Lung (tissue), 12 donors: ENCODE data around the gene CD27. TPM values are rescaled to one million over a fixed set of nuclear protein-coding genes. Genes with fewer than 3 reads are reported as not detected.
"Not testable (repeated sequence)": the region's sequence is repeated elsewhere in the genome, so short reads cannot be mapped to it uniquely, and the experiment has no call there.

Experiments
- ATAC-seq: fragments of 200-7000 bp; cut with Tn5 transposase; one replicate; pipeline ENCODE4 v1.9.1; 2020; ENCODE audit warnings: moderate number of reproducible peaks; ENCODE audit not compliant: insufficient read depth, low FRiP score
- DNase-seq, 3 donors: peaks; one replicate each; pipeline ENCODE4 v3.0.0-alpha.2; 2013 to 2017
- H3K27ac ChIP-seq, 2 donors: one replicate each; pipeline ENCODE4 v1.5.1; 2013; ENCODE audit warnings: mild to moderate bottlenecking in 2 of 2, moderate library complexity in 2 of 2, control low read depth in 1 of 2, inconsistent platforms in 1 of 2, low read depth in 1 of 2, low read length in 1 of 2
- H3K27me3 ChIP-seq, 3 donors: one replicate each; pipeline ENCODE4 v1.5.1; 2013; ENCODE audit warnings: low read length in 2 of 3; ENCODE audit not compliant: control insufficient read depth in 3 of 3, insufficient read depth in 3 of 3
- H3K36me3 ChIP-seq, 4 donors: one replicate each; pipeline ENCODE4 v1.5.1; 2013; ENCODE audit warnings: low read length in 4 of 4, mild to moderate bottlenecking in 1 of 4, moderate library complexity in 1 of 4; ENCODE audit not compliant: control insufficient read depth in 4 of 4, insufficient read depth in 4 of 4
- H3K4me1 ChIP-seq, 5 donors: one replicate each; pipeline ENCODE4 v1.5.1; 2013; ENCODE audit warnings: low read length in 5 of 5, mild to moderate bottlenecking in 2 of 5, moderate library complexity in 1 of 5; ENCODE audit not compliant: control insufficient read depth in 5 of 5, insufficient read depth in 5 of 5
- H3K4me3 ChIP-seq: one replicate; pipeline ENCODE4 v1.5.1; 2013; ENCODE audit warnings: mild to moderate bottlenecking, control low read depth, moderate library complexity
- H3K9ac ChIP-seq, 2 donors: one replicate each; pipeline ENCODE4 v1.5.1; 2013; ENCODE audit warnings: low read length in 2 of 2, control low read depth in 1 of 2; ENCODE audit not compliant: insufficient read depth in 1 of 2
- H3K9me3 ChIP-seq, 4 donors: one replicate each; pipeline ENCODE4 v1.5.1; 2013; ENCODE audit warnings: low read length in 3 of 4, mild to moderate bottlenecking in 1 of 4, moderate library complexity in 1 of 4; ENCODE audit not compliant: control insufficient read depth in 4 of 4, insufficient read depth in 3 of 4
- WGBS, 2 donors: extraction: QIAGEN DNeasy Blood & Tissue Kit; methylation state at CpG; one replicate each; pipeline ENCODE4 v1.1.7; 2013; 5-methylcytosine and 5-hydroxymethylcytosine counted together
- polyA plus RNA-seq, 2 donors: library from polyadenylated mRNA; stranded (reverse); fragments of 200-250 nt; gene quantifications; one replicate each; pipeline ENCODE4 v1.2.1, GENCODE V29; 2013
- total RNA-seq, 2 donors: library from RNA; depleted of rRNA in 1 of 2; stranded (reverse); fragments of >200 nt in 1 of 2; gene quantifications; one replicate each; pipeline ENCODE4 v1.2.1, GENCODE V29; 2014 to 2021
- TF ChIP-seq, protein P1 (sequence below): IDR thresholded peaks from 2 replicates; pipeline ENCODE4 v1.5.1; 2012; ENCODE audit warnings: mild to moderate bottlenecking; ENCODE audit errors: control extremely low read depth, extremely low read depth
- donor health status: control.
- donor health status: control.
- donor health status: Bipolar disorder and iron deficiency.
- donor health status: healthy.
- donor health status: DM: yes; HTN: yes; CAD: no.

The CD27 gene
- total and polyA plus RNA-seq, 4 donors = 1.5 to 3.1 (median 1.9) TPM

DNA sequence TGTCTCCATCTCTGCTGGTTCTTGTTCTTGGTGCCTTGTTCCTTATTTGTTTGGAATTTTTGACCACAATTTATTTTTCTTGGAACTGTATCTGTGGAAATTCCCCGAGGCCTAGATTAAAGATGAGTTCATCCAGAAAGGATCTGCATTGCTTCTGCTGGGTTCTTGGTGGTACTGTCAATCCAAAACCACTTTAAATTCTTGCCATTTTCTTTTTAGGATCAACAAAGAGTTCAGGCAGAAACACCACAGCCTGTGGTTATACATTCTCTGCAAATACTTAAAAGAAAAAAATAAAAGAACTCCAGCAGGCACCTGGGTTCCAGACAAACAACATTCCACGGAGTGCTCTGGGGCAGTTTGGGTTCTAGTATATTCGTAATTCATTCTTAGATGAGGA is 31.7 kb downstream of the CD27 start:
- ATAC-seq (no peak), DNase-seq (peak in 1 of 3 donors; percentile 26)
- TF ChIP-seq, protein P1, sequence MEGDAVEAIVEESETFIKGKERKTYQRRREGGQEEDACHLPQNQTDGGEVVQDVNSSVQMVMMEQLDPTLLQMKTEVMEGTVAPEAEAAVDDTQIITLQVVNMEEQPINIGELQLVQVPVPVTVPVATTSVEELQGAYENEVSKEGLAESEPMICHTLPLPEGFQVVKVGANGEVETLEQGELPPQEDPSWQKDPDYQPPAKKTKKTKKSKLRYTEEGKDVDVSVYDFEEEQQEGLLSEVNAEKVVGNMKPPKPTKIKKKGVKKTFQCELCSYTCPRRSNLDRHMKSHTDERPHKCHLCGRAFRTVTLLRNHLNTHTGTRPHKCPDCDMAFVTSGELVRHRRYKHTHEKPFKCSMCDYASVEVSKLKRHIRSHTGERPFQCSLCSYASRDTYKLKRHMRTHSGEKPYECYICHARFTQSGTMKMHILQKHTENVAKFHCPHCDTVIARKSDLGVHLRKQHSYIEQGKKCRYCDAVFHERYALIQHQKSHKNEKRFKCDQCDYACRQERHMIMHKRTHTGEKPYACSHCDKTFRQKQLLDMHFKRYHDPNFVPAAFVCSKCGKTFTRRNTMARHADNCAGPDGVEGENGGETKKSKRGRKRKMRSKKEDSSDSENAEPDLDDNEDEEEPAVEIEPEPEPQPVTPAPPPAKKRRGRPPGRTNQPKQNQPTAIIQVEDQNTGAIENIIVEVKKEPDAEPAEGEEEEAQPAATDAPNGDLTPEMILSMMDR = no peak
- Histone ChIP-seq H3K27me3 (no peaks in the 10 kb centered on the region), H3K36me3 (no peaks in the 10 kb centered on the region), H3K9me3 (no peaks in the 10 kb centered on the region), H3K4me1 (no peaks in the 10 kb centered on the region), H3K4me3 (no peak overlapping the region), H3K9ac (no peak overlapping the region), H3K27ac (no peak overlapping the region)
- WGBS, 2 donors = 50 to 76% methylated on average over 3 of the region's 3 CpGs

DNA sequence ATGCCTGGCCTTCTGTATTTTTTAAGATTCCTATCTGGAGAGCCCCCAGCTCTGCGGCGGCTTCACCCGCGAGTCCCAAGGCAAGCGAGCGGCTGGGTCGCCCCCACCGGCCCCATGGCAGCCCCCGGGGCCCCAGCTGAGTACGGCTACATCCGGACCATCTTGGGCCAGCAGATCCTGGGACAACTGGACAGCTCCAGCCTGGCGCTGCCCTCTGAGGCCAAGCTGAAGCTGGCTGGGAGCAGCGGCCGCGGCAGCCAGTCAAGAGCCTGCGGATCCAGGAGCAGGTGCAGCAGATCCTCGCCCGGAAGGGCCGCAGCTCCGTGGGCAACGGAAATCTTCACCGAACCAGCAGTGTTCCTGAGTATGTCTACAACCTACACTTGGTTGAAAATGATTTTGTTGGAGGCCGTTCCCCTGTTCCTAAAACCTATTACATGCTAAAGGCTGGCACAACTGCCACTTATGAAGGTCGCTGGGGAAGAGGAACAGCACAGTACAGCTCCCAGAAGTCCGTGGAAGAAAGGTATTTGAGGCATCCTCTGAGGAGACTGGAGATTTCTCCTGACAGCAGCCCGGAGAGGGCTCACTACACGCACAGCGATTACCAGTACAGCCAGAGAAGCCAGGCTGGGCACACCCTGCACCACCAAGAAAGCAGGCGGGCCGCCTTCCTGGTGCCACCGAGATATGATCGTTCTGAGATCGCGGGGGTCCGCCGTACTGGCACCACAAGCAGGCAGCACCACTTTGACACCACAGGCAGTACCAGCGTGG is 33.0 kb downstream of the CD27 start:
- H3K4me3 ChIP-seq, H3K36me3 ChIP-seq, DNase-seq, H3K27me3 ChIP-seq, ATAC-seq, H3K4me1 ChIP-seq, H3K9me3 ChIP-seq, H3K9ac ChIP-seq, H3K27ac ChIP-seq: not testable (repeated sequence)
- WGBS, 2 donors = 95 to 97% methylated on average over 35 to 37 of the region's 37 CpGs

DNA sequence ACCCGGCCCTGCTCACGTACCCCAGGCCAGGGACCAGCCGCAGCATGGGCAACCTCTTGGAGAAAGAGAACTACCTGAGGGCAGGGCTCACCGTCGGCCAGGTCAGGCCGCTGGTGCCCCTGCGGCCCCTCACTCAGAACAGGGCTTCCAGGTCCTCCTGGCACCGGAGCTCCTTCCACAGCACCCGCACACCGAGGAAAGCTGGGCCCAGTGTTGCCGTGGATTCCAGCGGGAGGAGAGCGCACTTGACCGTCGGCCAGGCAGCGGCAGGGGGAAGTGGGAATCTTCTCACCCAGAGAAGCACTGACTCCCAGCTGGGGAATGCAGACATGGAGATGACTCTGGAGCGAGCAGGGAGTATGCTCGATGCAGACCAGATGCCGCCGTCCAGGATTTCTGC is 33.7 kb downstream of the CD27 start:
- no peaks in the 10 kb centered on the region for H3K27me3 ChIP-seq
- TF ChIP-seq, protein P1 = no peak
- ATAC-seq (no peak), DNase-seq (no peak)
- no peak overlapping the region for H3K9ac ChIP-seq
- no peaks in the 10 kb centered on the region for H3K4me1 ChIP-seq
- 91 to 95% methylated on average over 20 of the region's 20 CpGs for WGBS, 2 donors
- H3K27ac ChIP-seq = no peak overlapping the region
- H3K36me3 ChIP-seq = no peaks in the 10 kb centered on the region
- H3K4me3 ChIP-seq = no peak overlapping the region
- H3K9me3 ChIP-seq = no peaks in the 10 kb centered on the region

DNA sequence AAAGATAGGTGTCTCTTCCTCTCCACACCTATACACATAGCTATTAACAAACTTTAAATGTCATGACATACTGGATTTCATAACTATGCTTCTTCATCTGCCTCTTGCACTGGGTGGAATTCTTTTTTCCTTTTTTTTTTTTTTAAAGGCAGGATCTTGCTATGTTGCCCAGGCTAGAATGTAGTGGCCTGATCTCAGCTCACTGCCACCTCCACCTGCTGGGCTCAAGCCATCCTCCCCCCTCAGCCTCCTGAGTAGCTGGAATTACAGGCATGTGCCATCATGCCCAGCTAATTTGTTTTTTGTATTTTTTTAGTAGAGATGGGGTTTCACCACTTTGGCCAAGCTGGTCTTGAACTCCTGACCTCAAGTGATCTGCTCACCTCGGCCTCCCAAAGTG is 43.5 kb downstream of the CD27 start:
- Histone ChIP-seq H3K4me3 (no peak overlapping the region), H3K4me1 (peaks cover 0 to 7% (median 0%) of the 10 kb centered on the region in 5 donors), H3K27me3 (no peaks in the 10 kb centered on the region), H3K27ac (no peak overlapping the region), H3K36me3 (peaks cover 0 to 10% (median under 1%) of the 10 kb centered on the region in 4 donors), H3K9ac (no peak overlapping the region), H3K9me3 (no peaks in the 10 kb centered on the region)
- TF ChIP-seq, protein P1 = no peak
- 66 to 97% methylated on average over 1 of the region's 1 CpG for WGBS, 2 donors
- DNase-seq (no peak), ATAC-seq (no peak)
